WI38 (cell line): ENCODE measurements around the gene DAZAP1.

Experiments used
- H3K4me3 ChIP-seq: 2 replicates; pipeline ENCODE4 v1.5.1; 2011; ENCODE audit warnings: low read depth, mild to moderate bottlenecking, control low read depth, low read length
- TF ChIP-seq, protein P1 (sequence below): IDR thresholded peaks from 2 replicates; pipeline ENCODE4 v1.5.1; 2012; ENCODE audit warnings: low read depth, mild to moderate bottlenecking, control low read depth, low read length

The DAZAP1 gene

DNA sequence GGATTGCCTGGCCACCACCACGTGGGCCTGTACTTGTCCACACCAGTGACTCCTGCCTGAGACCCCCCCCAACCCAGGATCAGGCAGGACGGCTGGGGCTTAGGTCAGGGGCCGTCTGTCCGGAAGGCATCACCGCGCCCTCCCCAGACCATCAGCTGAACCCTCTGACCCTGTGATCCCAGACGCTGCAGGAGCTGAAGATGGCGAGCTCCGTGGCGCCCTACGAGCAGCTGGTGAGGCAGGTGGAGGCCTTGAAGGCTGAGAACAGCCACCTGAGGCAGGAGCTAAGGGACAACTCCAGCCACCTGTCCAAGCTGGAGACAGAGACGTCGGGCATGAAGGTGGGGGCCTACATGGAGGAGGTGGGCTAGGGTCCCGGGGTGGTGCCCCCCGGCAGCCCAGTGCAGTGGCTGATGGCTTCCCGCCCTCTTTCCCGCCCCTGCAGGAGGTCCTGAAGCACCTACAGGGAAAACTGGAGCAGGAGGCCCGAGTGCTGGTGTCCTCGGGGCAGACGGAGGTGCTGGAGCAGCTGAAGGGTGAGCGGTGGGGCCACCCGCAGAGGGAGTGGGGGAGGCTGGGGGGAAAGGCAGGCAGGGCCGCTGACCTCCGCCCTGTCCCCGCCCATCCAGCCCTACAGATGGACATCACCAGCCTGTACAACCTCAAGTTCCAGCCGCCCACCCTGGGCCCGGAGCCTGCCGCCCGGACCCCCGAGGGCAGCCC lies 45.6 kb downstream of the DAZAP1 start:
- H3K4me3 ChIP-seq: no peak overlapping the region
- TF ChIP-seq, protein P1, sequence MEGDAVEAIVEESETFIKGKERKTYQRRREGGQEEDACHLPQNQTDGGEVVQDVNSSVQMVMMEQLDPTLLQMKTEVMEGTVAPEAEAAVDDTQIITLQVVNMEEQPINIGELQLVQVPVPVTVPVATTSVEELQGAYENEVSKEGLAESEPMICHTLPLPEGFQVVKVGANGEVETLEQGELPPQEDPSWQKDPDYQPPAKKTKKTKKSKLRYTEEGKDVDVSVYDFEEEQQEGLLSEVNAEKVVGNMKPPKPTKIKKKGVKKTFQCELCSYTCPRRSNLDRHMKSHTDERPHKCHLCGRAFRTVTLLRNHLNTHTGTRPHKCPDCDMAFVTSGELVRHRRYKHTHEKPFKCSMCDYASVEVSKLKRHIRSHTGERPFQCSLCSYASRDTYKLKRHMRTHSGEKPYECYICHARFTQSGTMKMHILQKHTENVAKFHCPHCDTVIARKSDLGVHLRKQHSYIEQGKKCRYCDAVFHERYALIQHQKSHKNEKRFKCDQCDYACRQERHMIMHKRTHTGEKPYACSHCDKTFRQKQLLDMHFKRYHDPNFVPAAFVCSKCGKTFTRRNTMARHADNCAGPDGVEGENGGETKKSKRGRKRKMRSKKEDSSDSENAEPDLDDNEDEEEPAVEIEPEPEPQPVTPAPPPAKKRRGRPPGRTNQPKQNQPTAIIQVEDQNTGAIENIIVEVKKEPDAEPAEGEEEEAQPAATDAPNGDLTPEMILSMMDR: no peak

DNA sequence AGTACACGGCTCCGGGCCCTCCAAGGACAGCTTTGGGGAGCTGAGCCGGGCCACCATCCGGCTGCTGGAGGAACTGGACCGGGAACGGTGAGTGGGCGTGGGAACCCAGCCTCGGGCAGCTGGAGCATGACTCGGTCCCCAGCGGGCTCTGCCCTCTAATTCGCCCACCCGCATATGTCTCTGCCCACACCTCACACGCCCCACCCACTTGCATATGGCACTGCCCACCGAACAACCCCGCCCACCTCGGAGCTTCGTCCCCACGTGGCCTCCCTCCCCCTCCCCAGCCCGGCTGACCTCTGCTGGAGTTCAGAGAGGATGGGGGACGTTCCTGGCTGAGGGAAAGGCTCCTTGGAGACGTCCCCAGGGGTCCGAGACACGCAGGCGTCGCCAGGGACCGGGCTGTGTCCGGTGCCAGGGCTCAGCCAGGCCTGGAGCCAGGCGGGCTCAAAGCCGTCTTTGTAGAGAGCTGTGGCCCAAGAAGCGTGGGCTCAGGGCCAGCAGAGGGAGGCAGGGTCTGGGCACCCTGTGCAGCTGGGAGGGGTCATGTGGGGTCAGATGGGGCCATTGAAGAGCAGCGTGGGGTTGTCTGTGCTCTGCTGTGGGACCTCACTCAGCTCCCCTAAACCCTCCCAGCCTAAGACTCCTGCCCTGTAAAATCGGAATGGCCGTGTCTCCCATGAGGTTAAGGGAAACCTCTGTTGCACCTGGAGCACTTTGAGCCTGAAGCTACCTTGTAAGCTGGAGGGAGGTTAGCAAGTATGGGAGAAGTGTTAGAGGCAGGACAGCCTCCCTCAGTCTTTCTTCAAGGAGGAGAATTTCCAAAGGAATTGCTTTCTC lies 46.4 kb downstream of the DAZAP1 start:
- TF ChIP-seq, protein P1: no peak
- H3K4me3 ChIP-seq: no peak overlapping the region

DNA sequence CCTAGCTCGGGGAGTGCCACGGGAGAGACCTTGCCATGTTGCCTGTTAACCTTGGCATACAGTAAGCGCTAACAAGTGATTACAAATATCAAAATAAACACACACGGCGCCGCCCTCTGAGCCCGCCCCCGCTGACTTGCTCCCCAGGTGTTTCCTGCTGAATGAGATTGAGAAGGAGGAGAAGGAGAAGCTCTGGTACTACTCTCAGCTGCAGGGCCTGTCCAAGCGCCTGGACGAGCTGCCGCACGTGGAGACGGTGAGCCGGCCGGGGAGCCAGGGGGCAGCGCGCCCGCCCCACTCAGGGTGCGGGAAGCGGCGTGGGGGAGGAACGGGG lies 47.6 kb downstream of the DAZAP1 start:
- no peak overlapping the region for H3K4me3 ChIP-seq
- TF ChIP-seq, protein P1: no peak

DNA sequence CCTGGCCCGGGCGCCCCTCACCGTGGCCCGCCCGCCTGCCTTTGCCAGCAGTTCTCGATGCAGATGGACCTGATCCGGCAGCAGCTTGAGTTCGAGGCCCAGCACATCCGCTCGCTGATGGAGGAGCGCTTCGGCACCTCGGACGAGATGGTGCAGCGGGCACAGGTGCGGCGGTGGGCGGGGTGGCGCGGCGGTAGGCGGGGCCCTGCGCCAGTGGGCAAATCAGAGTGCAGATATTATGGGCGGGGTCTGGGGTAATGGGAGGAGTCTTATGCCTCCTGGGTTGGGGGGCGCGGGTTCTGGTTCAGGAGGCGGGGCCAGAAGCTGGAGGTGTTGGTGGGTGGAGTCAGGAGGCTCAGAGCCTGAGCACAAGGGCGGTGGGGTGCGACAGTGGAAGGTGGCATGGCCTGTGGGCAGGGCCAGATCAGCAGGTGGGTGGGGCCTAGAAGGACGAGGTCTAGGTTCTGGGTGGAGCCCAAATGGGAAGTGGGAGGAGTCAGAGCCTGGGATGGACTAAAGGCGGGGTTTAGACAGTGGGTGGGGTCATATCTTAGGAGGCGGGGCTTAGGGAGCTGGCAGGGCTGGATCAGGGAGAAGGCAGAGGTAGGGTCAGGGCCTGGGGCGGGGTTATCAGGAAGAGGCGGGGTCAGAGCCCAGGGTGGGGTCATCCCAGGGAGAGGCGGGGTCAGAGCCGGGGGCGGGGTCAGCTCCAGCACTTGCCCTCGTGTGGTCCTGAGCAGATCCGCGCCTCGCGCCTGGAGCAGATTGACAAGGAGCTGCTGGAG lies 48.1 kb downstream of the DAZAP1 start:
- TF ChIP-seq, protein P1: no peak
- H3K4me3 ChIP-seq: no peak overlapping the region

DNA sequence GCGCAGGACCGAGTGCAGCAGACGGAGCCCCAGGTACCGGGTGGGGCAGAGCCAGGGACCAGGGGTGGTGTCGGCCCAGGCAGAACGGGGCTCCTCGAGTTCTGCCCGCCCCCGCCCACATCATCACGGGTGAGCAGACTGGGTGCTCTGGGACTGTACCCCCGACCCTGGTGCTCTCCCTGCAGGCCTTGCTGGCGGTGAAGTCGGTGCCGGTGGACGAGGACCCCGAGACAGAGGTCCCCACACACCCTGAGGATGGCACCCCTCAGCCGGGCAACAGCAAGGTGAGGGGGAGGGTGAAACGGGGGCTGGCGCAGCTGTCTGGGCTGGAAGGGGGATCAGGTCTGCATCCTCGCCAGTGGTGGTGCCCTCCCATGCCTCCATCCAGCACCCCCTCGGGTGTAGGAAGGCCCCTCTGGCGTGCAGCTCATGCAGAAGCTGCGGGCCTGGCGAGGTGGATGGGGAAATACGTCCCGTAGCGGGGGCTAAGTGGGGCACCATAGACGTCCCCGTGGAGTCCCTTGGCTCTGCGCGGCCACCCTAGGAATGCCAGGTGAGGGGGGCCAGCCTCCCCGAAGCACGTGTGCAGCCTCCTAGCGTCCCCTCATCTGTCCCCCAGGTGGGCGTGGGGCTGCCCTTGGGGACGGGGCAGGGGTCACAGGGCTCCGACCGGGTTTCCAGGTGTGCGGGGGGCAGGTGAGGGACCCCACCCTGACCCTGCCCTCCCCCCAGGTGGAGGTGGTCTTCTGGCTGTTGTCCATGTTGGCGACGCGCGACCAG lies 48.9 kb downstream of the DAZAP1 start:
- TF ChIP-seq, protein P1: no peak
- no peak overlapping the region for H3K4me3 ChIP-seq

DNA sequence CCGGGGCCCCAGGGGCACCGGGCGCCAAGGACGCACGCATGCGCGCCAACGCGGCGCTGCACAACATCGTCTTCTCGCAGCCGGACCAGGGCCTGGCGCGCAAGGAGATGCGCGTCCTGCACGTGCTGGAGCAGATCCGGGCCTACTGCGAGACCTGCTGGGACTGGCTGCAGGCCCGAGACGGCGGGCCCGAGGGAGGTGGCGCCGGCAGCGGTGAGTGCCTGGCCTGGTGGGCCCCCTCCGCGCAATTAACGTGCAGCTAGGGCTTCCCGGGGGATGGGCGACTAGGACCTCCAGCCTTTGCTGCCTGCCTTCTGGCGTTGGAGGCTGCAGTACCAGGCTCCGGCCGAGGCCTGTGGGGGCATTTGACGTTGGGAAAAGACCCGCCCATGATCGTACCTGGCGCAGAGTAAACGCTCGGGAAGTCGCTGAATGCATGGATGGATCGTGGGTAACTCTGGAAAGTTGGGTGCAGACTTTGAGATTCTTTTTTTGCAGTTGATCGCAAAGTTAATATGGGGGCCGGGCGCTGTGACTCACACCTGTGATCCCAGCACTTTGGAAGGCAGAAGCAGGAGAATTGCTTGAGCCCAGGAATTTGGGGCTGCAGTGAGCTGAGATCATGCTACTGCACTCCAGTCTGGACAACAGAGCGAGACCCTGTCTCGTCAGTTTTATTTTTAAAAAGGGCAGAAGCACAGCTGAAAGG lies 49.8 kb downstream of the DAZAP1 start:
- H3K4me3 ChIP-seq: no peak overlapping the region
- TF ChIP-seq, protein P1: no peak
